NCI-H128 (cell line): ENCODE measurements around the gene SARDH.

ENCODE experiments used
- DNase-seq: peaks from one replicate; lab custom pipeline; 2025; ENCODE audit not compliant: unreplicated experiment; lab: John Stamatoyannopoulos, UW

SARDH gene

GRCh38 chr9:133735415-133735775, 2.8 kb downstream of the SARDH start:
- DNase-seq: no peak

GRCh38 chr9:133734590-133735414, 3.4 kb downstream of the SARDH start:
- no peak for DNase-seq

GRCh38 chr9:133733796-133734533, 4.2 kb downstream of the SARDH start:
- no peak for DNase-seq

- no peak for DNase-seq
Observed at GRCh38 chr9:133733421-133733795, 4.7 kb downstream of the SARDH start.

- no peak for DNase-seq
Observed at GRCh38 chr9:133732639-133733408, 5.3 kb downstream of the SARDH start.

GRCh38 chr9:133731876-133732638, 6.1 kb downstream of the SARDH start:
- DNase-seq: peak; percentile 75

- DNase-seq: no peak
Observed at GRCh38 chr9:133730994-133731715, 7.0 kb downstream of the SARDH start.

- no peak for DNase-seq
Observed at GRCh38 chr9:133729617-133730281, 8.4 kb downstream of the SARDH start.

GRCh38 chr9:133728856-133729616, 9.1 kb downstream of the SARDH start:
- no peak for DNase-seq

GRCh38 chr9:133727876-133728441, 10.2 kb downstream of the SARDH start:
- DNase-seq: no peak

GRCh38 chr9:133727277-133727875, 10.8 kb downstream of the SARDH start:
- no peak for DNase-seq

- peak; percentile 55 for DNase-seq
Observed at GRCh38 chr9:133726401-133727276, 11.5 kb downstream of the SARDH start.

GRCh38 chr9:133725886-133726285, 12.3 kb downstream of the SARDH start:
- DNase-seq: no peak

- DNase-seq: no peak
Observed at GRCh38 chr9:133718563-133719315, 19.4 kb downstream of the SARDH start.

GRCh38 chr9:133717113-133718031, 20.8 kb downstream of the SARDH start:
- DNase-seq: no peak
